Hepatocyte (in vitro differentiated cells): ENCODE results near the gene NOTCH1.

Experiments used
- CTCF ChIP-seq: fragments of 200-600 bp; sonication (generic); IDR thresholded peaks from 2 replicates; pipeline ENCODE4 v1.5.1; 2016; ENCODE audit warnings: antibody characterized with exemption, mild to moderate bottlenecking; ENCODE audit not compliant: poor library complexity
- EZH2 ChIP-seq: fragments of 200-600 bp; sonication (generic); IDR thresholded peaks from 2 replicates; pipeline ENCODE4 v1.6.1; 2016; ENCODE audit warnings: antibody characterized with exemption, mild to moderate bottlenecking, borderline replicate concordance

GRCh38 chr9:136451221-136451877, 94.5 kb downstream of the NOTCH1 start:
- TF ChIP-seq CTCF (no peak), EZH2 (no peak)
